Stimulated activated CD4-positive, alpha-beta T cell treated with anti-CD3 and anti-CD28 coated beads, Interleukin-15, amount 100 ng/mL, for 1 hour (primary cell): ENCODE measurements around the gene RNPEPL1.

ENCODE experiments used
- DNase-seq, 2 donors: peaks; one replicate each; pipeline ENCODE4 v3.0.0-alpha.2; 2020; ENCODE audit warnings: low read depth in 1 of 2, low spot score in 1 of 2

The RNPEPL1 gene

GRCh38 chr2:240588669-240589068 lies 20.4 kb downstream of the RNPEPL1 start:
- no peak for DNase-seq

- no peak for DNase-seq
Observed at GRCh38 chr2:240589375-240589774, 21.1 kb downstream of the RNPEPL1 start.

GRCh38 chr2:240589850-240590525 lies 21.7 kb downstream of the RNPEPL1 start:
- DNase-seq, result no peak

GRCh38 chr2:240590681-240591111 lies 22.4 kb downstream of the RNPEPL1 start:
- no peak for DNase-seq

- DNase-seq, result no peak
Observed at GRCh38 chr2:240591226-240591625, 22.9 kb downstream of the RNPEPL1 start.

GRCh38 chr2:240591784-240592183 lies 23.5 kb downstream of the RNPEPL1 start:
- DNase-seq, result no peak

- DNase-seq, result no peak
Observed at GRCh38 chr2:240593026-240593702, 24.9 kb downstream of the RNPEPL1 start.

- no peak for DNase-seq
Observed at GRCh38 chr2:240593703-240594451, 25.6 kb downstream of the RNPEPL1 start.

GRCh38 chr2:240594511-240595380 lies 26.5 kb downstream of the RNPEPL1 start:
- DNase-seq, result peak in 1 of 2 donors; percentile 1

- peak in 1 of 2 donors; percentile 1 for DNase-seq
Observed at GRCh38 chr2:240595381-240596079, 27.2 kb downstream of the RNPEPL1 start.

GRCh38 chr2:240596080-240596460 lies 27.8 kb downstream of the RNPEPL1 start:
- DNase-seq, result peak in 1 of 2 donors; percentile 1

GRCh38 chr2:240596491-240596931 lies 28.2 kb downstream of the RNPEPL1 start:
- no peak for DNase-seq

- no peak for DNase-seq
Observed at GRCh38 chr2:240597054-240597418, 28.8 kb downstream of the RNPEPL1 start.

- DNase-seq, result peak in 1 of 2 donors; percentile 1
Observed at GRCh38 chr2:240597419-240598181, 29.3 kb downstream of the RNPEPL1 start.

- DNase-seq, result no peak
Observed at GRCh38 chr2:240598311-240598911, 30.1 kb downstream of the RNPEPL1 start.

- no peak for DNase-seq
Observed at GRCh38 chr2:240599141-240599583, 30.9 kb downstream of the RNPEPL1 start.

- no peak for DNase-seq
Observed at GRCh38 chr2:240600451-240600961, 32.2 kb downstream of the RNPEPL1 start.

GRCh38 chr2:240601061-240601830 lies 33.0 kb downstream of the RNPEPL1 start:
- DNase-seq, result no peak
